H1 (cell line): ENCODE data around the gene RBM19. TPM values are rescaled to one million over a fixed set of nuclear protein-coding genes. Genes with fewer than 3 reads are reported as not detected.
A peak's percentile ranks its signal among the peaks of the same experiment; 100 is the strongest.

Source experiments
- CTCF ChIA-PET: fragments of 300-600 bp; sonication (Branson Sonifier 250); formaldehyde crosslinking; loops from one replicate; lab custom pipeline; 2021; ENCODE audit not compliant: partially characterized antibody; lab: Charles Lee
- POLR2A ChIA-PET: fragments of 300-600 bp; sonication (Branson Sonifier 250); formaldehyde crosslinking; loops from one replicate; lab custom pipeline; 2021; ENCODE audit warnings: inconsistent platforms; ENCODE audit not compliant: partially characterized antibody; lab: Charles Lee
- DNase-seq, 2 experiments: peaks; one replicate each; pipeline versions ENCODE4 v3.0.0 to v3.0.0-alpha.2; 2010 to 2022; ENCODE audit warnings: low spot score in 2 of 2, low read depth in 1 of 2, mixed read lengths in 1 of 2
- FAIRE-seq: peaks from 2 replicates; lab custom pipeline; 2011; peaks lifted over from hg19 to GRCh38; lab: Jason Lieb, UNC
- H2AFZ ChIP-seq: 2 replicates; pipeline ENCODE4 v1.8.1; 2012; ENCODE audit warnings: low read length, inconsistent platforms
- H2AK5ac ChIP-seq: 2 replicates; pipeline ENCODE4 v1.6.1; 2013; ENCODE audit warnings: low read depth, low read length
- H2BK120ac ChIP-seq: replicated peaks from 2 replicates; pipeline ENCODE3; 2013; ENCODE audit warnings: low read depth, low read length, inconsistent platforms
- H2BK12ac ChIP-seq: 2 replicates; pipeline ENCODE4 v1.6.1; 2013; ENCODE audit warnings: low read depth, low read length
- H2BK15ac ChIP-seq: 2 replicates; pipeline ENCODE4 v1.6.1; 2013; ENCODE audit warnings: low read length
- H2BK20ac ChIP-seq: 2 replicates; pipeline ENCODE4 v1.6.1; 2013; ENCODE audit warnings: low read length
- H2BK5ac ChIP-seq: 2 replicates; pipeline ENCODE4 v1.6.1; 2013; ENCODE audit warnings: low read depth, low read length
- H3K14ac ChIP-seq: 2 replicates; pipeline ENCODE4 v1.6.1; 2013; ENCODE audit warnings: inconsistent platforms; ENCODE audit not compliant: insufficient read length
- H3K18ac ChIP-seq: 2 replicates; pipeline ENCODE4 v1.6.1; 2013; ENCODE audit warnings: low read length; ENCODE audit errors: extremely low read depth
- H3K23ac ChIP-seq: 2 replicates; pipeline ENCODE4 v1.6.1; 2013; ENCODE audit warnings: inconsistent platforms; ENCODE audit not compliant: insufficient read length
- H3K23me2 ChIP-seq: 2 replicates; pipeline ENCODE4 v1.6.1; 2013; ENCODE audit warnings: low read depth, low read length
- H3K27ac ChIP-seq: 2 replicates; pipeline ENCODE4 v1.6.1; 2011; ENCODE audit warnings: low read depth, low read length, inconsistent platforms
- H3K27me3 ChIP-seq, 4 experiments: replicated peaks in 1 of 4; 1 replicate in 1 of 4; 2 replicates in 3 of 4; pipeline versions ENCODE4 v1.6.1 to v1.8.1; 2011 to 2013; ENCODE audit warnings: low read length in 3 of 4, mild to moderate bottlenecking in 3 of 4, inconsistent platforms in 2 of 4, mixed read lengths in 2 of 4, moderate library complexity in 1 of 4; ENCODE audit not compliant: control insufficient read depth in 3 of 4, insufficient read depth in 3 of 4; ENCODE audit errors: extremely low read depth in 1 of 4
- H3K36me3 ChIP-seq, 4 experiments: 2 replicates each; pipeline versions ENCODE4 v1.6.1 to v1.8.1; 2011 to 2013; ENCODE audit warnings: mild to moderate bottlenecking in 4 of 4, low read length in 3 of 4, moderate library complexity in 2 of 4, control low read depth in 1 of 4, inconsistent platforms in 1 of 4; ENCODE audit not compliant: insufficient read depth in 4 of 4, control insufficient read depth in 2 of 4
- H3K4ac ChIP-seq: replicated peaks from 2 replicates; pipeline ENCODE3; 2013; ENCODE audit warnings: low read length, low read depth, mixed read lengths, inconsistent platforms; ENCODE audit not compliant: insufficient read length
- H3K4me1 ChIP-seq, 4 experiments: replicated peaks in 1 of 4; 1 replicate in 1 of 4; 2 replicates in 3 of 4; pipeline versions ENCODE4 v1.6.1 to v1.8.1; 2011 to 2013; ENCODE audit warnings: low read length in 3 of 4, inconsistent platforms in 2 of 4, mixed read lengths in 1 of 4; ENCODE audit not compliant: insufficient read depth in 4 of 4, control insufficient read depth in 3 of 4
- H3K4me2 ChIP-seq, 2 experiments: 2 replicates each; pipeline versions ENCODE4 v1.6.1 to v1.8.1; 2011 to 2013; ENCODE audit warnings: low read depth in 2 of 2, low read length in 2 of 2, control low read depth in 1 of 2, inconsistent platforms in 1 of 2, mild to moderate bottlenecking in 1 of 2; ENCODE audit not compliant: insufficient read depth in 1 of 2
- H3K4me3 ChIP-seq, 4 experiments: fragments of 200-600, 300-600 bp in 1 of 4; sonication (generic), shearing (Covaris generic), sonication (Bioruptor Twin) in 1 of 4; 2 replicates each; pipeline versions ENCODE4 v1.5.1 to v1.8.1; 2011 to 2016; ENCODE audit warnings: low read length in 4 of 4, low read depth in 3 of 4, control low read depth in 2 of 4, inconsistent platforms in 2 of 4, mild to moderate bottlenecking in 2 of 4, mixed read lengths in 1 of 4, moderate library complexity in 1 of 4; ENCODE audit not compliant: insufficient read depth in 2 of 4; ENCODE audit errors: extremely low read depth in 1 of 4
- H3K56ac ChIP-seq: replicated peaks from 2 replicates; pipeline ENCODE3; 2013; ENCODE audit warnings: low read depth, mild to moderate bottlenecking, mixed read lengths, low read length, inconsistent platforms; ENCODE audit not compliant: insufficient read length
- H3K79me1 ChIP-seq: 2 replicates; pipeline ENCODE4 v1.6.1; 2013; ENCODE audit warnings: low read depth, low read length, control low read depth
- H3K79me2 ChIP-seq, 2 experiments: 2 replicates each; pipeline versions ENCODE4 v1.6.1 to v1.8.1; 2012 to 2013; ENCODE audit warnings: low read length in 2 of 2, mild to moderate bottlenecking in 2 of 2, inconsistent platforms in 1 of 2; ENCODE audit not compliant: insufficient read depth in 2 of 2, control insufficient read depth in 1 of 2
- H3K9ac ChIP-seq, 4 experiments: replicated peaks in 1 of 4; 1 replicate in 1 of 4; 2 replicates in 3 of 4; pipeline versions ENCODE4 v1.6.1 to v1.8.1; 2011 to 2013; ENCODE audit warnings: low read depth in 3 of 4, low read length in 3 of 4, control low read depth in 2 of 4, mild to moderate bottlenecking in 2 of 4, moderate library complexity in 2 of 4, inconsistent platforms in 1 of 4; ENCODE audit errors: extremely low read depth in 1 of 4
- H3K9me3 ChIP-seq, 2 experiments: 2 replicates each; pipeline versions ENCODE4 v1.6.1 to v1.8.1; 2012 to 2013; ENCODE audit warnings: mild to moderate bottlenecking in 2 of 2, moderate library complexity in 2 of 2, control low read depth in 1 of 2, inconsistent platforms in 1 of 2, low read depth in 1 of 2, low read length in 1 of 2, mixed read lengths in 1 of 2; ENCODE audit not compliant: insufficient read depth in 2 of 2
- H4K20me1 ChIP-seq, 2 experiments: replicated peaks in 1 of 2; 2 replicates each; pipeline versions ENCODE3 to v1.8.1; 2011 to 2013; ENCODE audit warnings: inconsistent platforms in 2 of 2, low read length in 2 of 2, mild to moderate bottlenecking in 1 of 2; ENCODE audit not compliant: insufficient read depth in 2 of 2, control insufficient read depth in 1 of 2
- H4K5ac ChIP-seq: 2 replicates; pipeline ENCODE4 v1.6.1; 2013; ENCODE audit warnings: low read length, low read depth, mixed read lengths, inconsistent platforms; ENCODE audit not compliant: insufficient read length
- H4K8ac ChIP-seq: 2 replicates; pipeline ENCODE4 v1.8.0; 2013; ENCODE audit warnings: mild to moderate bottlenecking, moderate library complexity, low read length, inconsistent platforms; ENCODE audit not compliant: insufficient read depth; ENCODE audit errors: extremely low read depth
- H4K91ac ChIP-seq: replicated peaks from 2 replicates; pipeline ENCODE3; 2013; ENCODE audit warnings: low read length, mixed read lengths, inconsistent platforms; ENCODE audit not compliant: insufficient read length
- GABPA ChIP-seq: IDR thresholded peaks from 2 replicates; pipeline ENCODE4 v1.6.1; 2011; ENCODE audit warnings: mild to moderate bottlenecking, low read length, moderate library complexity, borderline replicate concordance; ENCODE audit not compliant: insufficient read depth
- KDM4A ChIP-seq: IDR thresholded peaks from one replicate; pipeline ENCODE4 v1.7.1; 2012; ENCODE audit warnings: low read depth, mild to moderate bottlenecking, moderate library complexity, low read length, inconsistent platforms; ENCODE audit not compliant: severe bottlenecking
- WGBS, 2 experiments: shearing (Covaris generic) in 1 of 2; methylation state at CpG; one replicate each; pipeline versions ENCODE4 v1.1.6 to v1.1.7; 2013 to 2015; ENCODE audit warnings: low lambda C conversion rate in 2 of 2, mixed read lengths in 2 of 2, inconsistent platforms in 1 of 2, low coverage in 1 of 2, missing lambda C conversion rate in 1 of 2; ENCODE audit not compliant: insufficient replicate concordance in 2 of 2, insufficient coverage in 1 of 2, insufficient read length in 1 of 2; ENCODE audit errors: extremely low coverage in 1 of 2, missing lambda C conversion rate in 1 of 2; 5-methylcytosine and 5-hydroxymethylcytosine counted together
- polyA plus RNA-seq, 7 experiments: library from polyadenylated mRNA; depleted of rRNA in 3 of 7; stranded (reverse) in 5 of 7; unstranded in 2 of 7; fragments of >200 nt in 5 of 7; fragments of 200-250 nt in 2 of 7; gene quantifications; 1 replicate in 5 of 7; 2 replicates in 1 of 7; 4 replicates in 1 of 7; pipeline versions ENCODE4 v1.2.1 to v1.2.3, GENCODE V29; 2011 to 2013; ENCODE audit warnings: missing spikeins in 2 of 7, mixed read lengths in 2 of 7
- total RNA-seq: library from RNA; stranded (reverse); fragmentation: NEBNext Ultra II Directional; extraction: Animal tissue kit (Norgen Biotek cat#: 25700); gene quantifications from 2 replicates; pipeline ENCODE4 v1.2.1, GENCODE V29; 2021
- TF ChIP-seq, protein P1 (sequence below): IDR thresholded peaks from 2 replicates; pipeline ENCODE4 v1.6.1; 2011; ENCODE audit warnings: low read depth, mild to moderate bottlenecking, low read length; ENCODE audit not compliant: insufficient read depth

Gene RBM19
- total and polyA plus RNA-seq, 2 of the 8 experiments (the other 6 are each of a cell fraction or from before 2014, with no cell fraction given) = 23.4 to 61.9 TPM

DNA sequence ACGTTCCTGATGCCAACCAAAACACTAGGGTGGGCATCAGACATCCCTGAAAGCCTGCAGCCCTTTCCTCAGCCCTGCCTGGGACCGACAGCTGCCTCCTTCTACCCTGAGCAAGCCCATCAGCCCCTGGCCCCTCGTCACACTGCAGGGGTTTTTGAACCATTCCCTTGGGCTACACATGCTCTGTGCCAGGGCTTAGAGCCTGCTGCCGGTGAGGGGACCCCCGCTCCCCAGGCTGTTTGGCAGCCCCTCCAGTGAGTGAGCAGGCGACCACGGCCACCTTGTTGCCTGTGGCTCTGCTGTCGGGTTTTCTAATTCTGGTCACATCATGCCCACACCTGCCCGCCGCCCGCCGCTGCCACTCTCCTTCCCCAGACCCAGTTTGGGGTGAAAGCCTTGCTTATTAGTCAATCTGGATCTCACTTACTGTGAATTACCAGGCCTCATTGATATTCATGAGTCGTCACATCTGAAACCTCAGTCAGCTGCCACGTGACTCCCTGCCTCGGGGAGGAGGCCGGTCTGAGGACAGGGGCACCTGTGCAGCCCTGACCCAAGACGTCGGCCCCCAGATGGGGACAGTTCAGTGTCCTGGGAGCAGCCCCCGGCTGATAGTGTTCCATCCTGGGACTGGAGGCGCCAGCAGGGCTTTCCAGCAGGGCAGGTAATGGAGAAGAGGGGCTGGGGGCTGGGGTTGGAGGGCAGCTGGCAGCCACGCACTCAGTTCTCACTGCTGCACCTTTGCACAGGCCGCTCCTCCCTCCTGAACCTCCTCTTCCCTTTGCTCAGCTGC is 163.0 kb downstream of the RBM19 start:
- FAIRE-seq (no peak), DNase-seq (no peak)
- no peak overlapping the region for H2BK12ac ChIP-seq
- no peaks in the 10 kb centered on the region for H3K79me1 ChIP-seq
- 76% methylated on average over 20 of the region's 22 CpGs; no CpG with 5 or more reads in 1 of the 2 experiments for WGBS, 2 experiments
- no peaks in the 10 kb centered on the region for H3K79me2 ChIP-seq
- H2BK20ac ChIP-seq = no peak overlapping the region
- no peak overlapping the region for H3K27ac ChIP-seq
- no peaks in the 10 kb centered on the region for H3K23me2 ChIP-seq
- ChIA-PET CTCF (interaction anchor here (0.6 kb wide), 1 partner anchor 562 kb away, joined by 4 read pairs; no protein-coding TSS in a partner anchor), POLR2A (no interaction called here)
- no peak overlapping the region for H3K23ac ChIP-seq
- H3K4me2 ChIP-seq = no peak overlapping the region
- no peak overlapping the region for H2AK5ac ChIP-seq
- H2BK15ac ChIP-seq = no peak overlapping the region
- no peak overlapping the region for H3K14ac ChIP-seq
- H3K4me3 ChIP-seq = no peak overlapping the region
- no peak overlapping the region for H3K9ac ChIP-seq
- H4K91ac ChIP-seq = no peak overlapping the region
- TF ChIP-seq GABPA (no peak), KDM4A (no peak)
- TF ChIP-seq, protein P1, sequence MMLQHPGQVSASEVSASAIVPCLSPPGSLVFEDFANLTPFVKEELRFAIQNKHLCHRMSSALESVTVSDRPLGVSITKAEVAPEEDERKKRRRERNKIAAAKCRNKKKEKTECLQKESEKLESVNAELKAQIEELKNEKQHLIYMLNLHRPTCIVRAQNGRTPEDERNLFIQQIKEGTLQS = no peak
- H3K27me3 ChIP-seq = peaks cover 0 to 3% (median 0%) of the 10 kb centered on the region in 4 experiments; a peak in 2 of 7 replicates
- H2BK120ac ChIP-seq = no peak overlapping the region
- no peak overlapping the region for H3K18ac ChIP-seq
- no peaks in the 10 kb centered on the region for H4K20me1 ChIP-seq
- H3K4me1 ChIP-seq = peaks cover 0 to under 1% (median 0%) of the 10 kb centered on the region in 4 experiments; a peak in 2 of 7 replicates
- no peak overlapping the region for H2BK5ac ChIP-seq
- no peak overlapping the region for H3K56ac ChIP-seq
- H3K9me3 ChIP-seq = no peaks in the 10 kb centered on the region
- H4K5ac ChIP-seq = no peak overlapping the region
- H2AFZ ChIP-seq = no peak overlapping the region
- no peak overlapping the region for H3K4ac ChIP-seq
- no peaks in the 10 kb centered on the region for H3K36me3 ChIP-seq
- H4K8ac ChIP-seq = peak overlapping the region; percentile 43
